Karpas-422 (cell line): Measurements from ENCODE around the gene RPL28. TPM values are rescaled to one million over a fixed set of nuclear protein-coding genes. Genes with fewer than 3 reads are reported as not detected.

Experiments
- DNase-seq: peaks from one replicate; pipeline ENCODE4 v3.0.0-alpha.2; 2015
- H2AFZ ChIP-seq: fragments of 200-600 bp; sonication (generic); 2 replicates; pipeline ENCODE4 v1.6.1; 2014; ENCODE audit warnings: antibody characterized with exemption, low read length, mixed read lengths
- H3K27ac ChIP-seq: fragments of 200-600 bp; sonication (generic); 2 replicates; pipeline ENCODE4 v1.5.1; 2014; ENCODE audit warnings: mild to moderate bottlenecking, low read length, moderate library complexity
- H3K27me3 ChIP-seq: fragments of 200-600 bp; sonication (generic); 2 replicates; pipeline ENCODE4 v1.6.1; 2014; ENCODE audit warnings: low read length, mixed read lengths
- H3K36me3 ChIP-seq: fragments of 200-600 bp; sonication (generic); 2 replicates; pipeline ENCODE4 v1.6.1; 2014; ENCODE audit warnings: low read length, mixed read lengths; ENCODE audit not compliant: insufficient read depth
- H3K4me1 ChIP-seq: fragments of 200-600 bp; sonication (generic); 2 replicates; pipeline ENCODE4 v1.6.1; 2014; ENCODE audit warnings: mild to moderate bottlenecking, low read length, mixed read lengths
- H3K4me2 ChIP-seq: fragments of 200-600 bp; sonication (generic); 2 replicates; pipeline ENCODE4 v1.6.1; 2014; ENCODE audit warnings: low read length, low read depth, mild to moderate bottlenecking; ENCODE audit not compliant: poor library complexity, severe bottlenecking
- H3K4me3 ChIP-seq: fragments of 200-600 bp; sonication (generic); 2 replicates; pipeline ENCODE4 v1.5.1; 2014; ENCODE audit warnings: mild to moderate bottlenecking, antibody characterized with exemption, low read length, mixed read lengths
- H3K79me2 ChIP-seq: fragments of 200-600 bp; sonication (generic); 2 replicates; pipeline ENCODE4 v1.6.1; 2014; ENCODE audit warnings: mild to moderate bottlenecking, low read length, mixed read lengths
- H3K9ac ChIP-seq: fragments of 200-600 bp; sonication (generic); 2 replicates; pipeline ENCODE4 v1.6.0; 2014; ENCODE audit warnings: low read length
- H3K9me2 ChIP-seq: fragments of 200-600 bp; sonication (generic), shearing (Covaris generic); replicated peaks from 2 replicates; pipeline ENCODE4 v1.6.0; 2014; ENCODE audit warnings: mild to moderate bottlenecking, low read length, moderate library complexity; ENCODE audit not compliant: insufficient read depth
- H3K9me3 ChIP-seq: fragments of 300-700, 200-600 bp; sonication (generic); 2 replicates; pipeline ENCODE4 v1.6.1; 2014; ENCODE audit warnings: low read length, mixed read lengths
- H4K20me1 ChIP-seq: fragments of 200-600 bp; sonication (generic); 2 replicates; pipeline ENCODE4 v1.6.1; 2014; ENCODE audit warnings: mild to moderate bottlenecking, antibody characterized with exemption, low read length, low read depth; ENCODE audit not compliant: insufficient read depth
- total RNA-seq: library from RNA; depleted of rRNA; stranded (reverse); fragments of >200 nt; shearing (Covaris generic); gene quantifications from 2 replicates; pipeline ENCODE4 v1.2.3, GENCODE V29; 2014; ENCODE audit warnings: low replicate concordance

Gene RPL28
- total RNA-seq, 1 experiment from 2014 or later, result 959 TPM

- Histone ChIP-seq H3K4me3 (no peak overlapping the region), H2AFZ (no peak overlapping the region), H3K79me2 (peaks cover 17% of the 10 kb centered on the region), H3K9me2 (no peaks in the 10 kb centered on the region), H3K9ac (no peak overlapping the region), H3K36me3 (no peaks in the 10 kb centered on the region), H3K9me3 (no peaks in the 10 kb centered on the region), H4K20me1 (0 out of 2 replicates have a peak, but pooled peaks cover 13% of the 10 kb centered on the region), H3K4me1 (peaks cover 15% of the 10 kb centered on the region), H3K27me3 (no peaks in the 10 kb centered on the region), H3K4me2 (no peak overlapping the region), H3K27ac (no peak overlapping the region)
- DNase-seq, result no peak
These were observed 41.3 kb upstream of the RPL28 start for GRCh38 chr19:55344444-55344843.

GRCh38 chr19:55345101-55345817 is 40.5 kb upstream of the RPL28 start:
- no peak overlapping the region for H3K9ac ChIP-seq
- H3K4me1 ChIP-seq, result peaks cover 15% of the 10 kb centered on the region
- no peak overlapping the region for H3K27ac ChIP-seq
- no peaks in the 10 kb centered on the region for H3K9me3 ChIP-seq
- H3K36me3 ChIP-seq, result no peaks in the 10 kb centered on the region
- H3K9me2 ChIP-seq, result no peaks in the 10 kb centered on the region
- H3K4me3 ChIP-seq, result no peak overlapping the region
- H3K79me2 ChIP-seq, result peaks cover 14% of the 10 kb centered on the region
- DNase-seq, result no peak
- 0 out of 2 replicates have a peak, but pooled peaks cover 13% of the 10 kb centered on the region for H4K20me1 ChIP-seq
- H3K27me3 ChIP-seq, result no peaks in the 10 kb centered on the region
- H3K4me2 ChIP-seq, result no peak overlapping the region
- H2AFZ ChIP-seq, result no peak overlapping the region

GRCh38 chr19:55345818-55346724 is 39.7 kb upstream of the RPL28 start:
- H3K4me1 ChIP-seq, result peaks cover 9% of the 10 kb centered on the region
- no peaks in the 10 kb centered on the region for H3K9me3 ChIP-seq
- no peak overlapping the region for H3K9ac ChIP-seq
- peaks cover 8% of the 10 kb centered on the region; the same call in 1 of the 2 replicates for H3K79me2 ChIP-seq
- H4K20me1 ChIP-seq, result peaks cover 13% of the 10 kb centered on the region; the same call in 1 of the 2 replicates
- no peak overlapping the region for H2AFZ ChIP-seq
- no peaks in the 10 kb centered on the region for H3K9me2 ChIP-seq
- H3K4me2 ChIP-seq, result no peak overlapping the region
- H3K36me3 ChIP-seq, result no peaks in the 10 kb centered on the region
- no peak overlapping the region for H3K27ac ChIP-seq
- DNase-seq, result no peak
- no peaks in the 10 kb centered on the region for H3K27me3 ChIP-seq
- no peak overlapping the region for H3K4me3 ChIP-seq

GRCh38 chr19:55346725-55347441 is 38.8 kb upstream of the RPL28 start:
- Histone ChIP-seq H3K4me2 (no peak overlapping the region), H3K9me3 (no peaks in the 10 kb centered on the region), H3K79me2 (peaks cover 2% of the 10 kb centered on the region; the same call in 1 of the 2 replicates), H3K36me3 (no peaks in the 10 kb centered on the region), H3K27me3 (no peaks in the 10 kb centered on the region), H3K4me3 (no peak overlapping the region), H3K27ac (no peak overlapping the region), H2AFZ (no peak overlapping the region), H4K20me1 (peaks cover 7% of the 10 kb centered on the region; the same call in 1 of the 2 replicates), H3K4me1 (peaks cover 1% of the 10 kb centered on the region), H3K9me2 (no peaks in the 10 kb centered on the region), H3K9ac (no peak overlapping the region)
- no peak for DNase-seq

- H3K9ac ChIP-seq, result no peak overlapping the region
- H3K27ac ChIP-seq, result no peak overlapping the region
- H3K4me1 ChIP-seq, result no peaks in the 10 kb centered on the region
- H3K9me3 ChIP-seq, result no peaks in the 10 kb centered on the region
- no peaks in the 10 kb centered on the region for H3K79me2 ChIP-seq
- H4K20me1 ChIP-seq, result peaks cover under 1% of the 10 kb centered on the region; the same call in 1 of the 2 replicates
- H3K36me3 ChIP-seq, result no peaks in the 10 kb centered on the region
- no peak overlapping the region for H2AFZ ChIP-seq
- no peak overlapping the region for H3K4me2 ChIP-seq
- H3K4me3 ChIP-seq, result no peak overlapping the region
- no peak for DNase-seq
- no peaks in the 10 kb centered on the region for H3K9me2 ChIP-seq
- no peaks in the 10 kb centered on the region for H3K27me3 ChIP-seq
These were observed 38.2 kb upstream of the RPL28 start for GRCh38 chr19:55347442-55348009.

- no peaks in the 10 kb centered on the region for H3K9me3 ChIP-seq
- no peak overlapping the region for H2AFZ ChIP-seq
These were observed 37.3 kb upstream of the RPL28 start for GRCh38 chr19:55348317-55349034.

GRCh38 chr19:55350620-55351315 is 35.0 kb upstream of the RPL28 start:
- H3K4me3 ChIP-seq, result no peak overlapping the region
- no peaks in the 10 kb centered on the region for H3K9me3 ChIP-seq
- H2AFZ ChIP-seq, result no peak overlapping the region
- H3K27ac ChIP-seq, result no peak overlapping the region
- no peak overlapping the region for H3K9ac ChIP-seq
- no peaks in the 10 kb centered on the region; the same call in 1 of the 2 replicates for H4K20me1 ChIP-seq
- no peaks in the 10 kb centered on the region for H3K4me1 ChIP-seq
- no peak for DNase-seq
- H3K36me3 ChIP-seq, result no peaks in the 10 kb centered on the region
- no peaks in the 10 kb centered on the region for H3K9me2 ChIP-seq
- H3K79me2 ChIP-seq, result no peaks in the 10 kb centered on the region
- no peaks in the 10 kb centered on the region for H3K27me3 ChIP-seq
- no peak overlapping the region for H3K4me2 ChIP-seq

More at GRCh38 chr19:55348317-55349034, 37.3 kb upstream of the RPL28 start:
- H3K4me3 ChIP-seq, result no peak overlapping the region
- H3K4me2 ChIP-seq, result no peak overlapping the region
- no peak for DNase-seq
- no peaks in the 10 kb centered on the region; the same call in 1 of the 2 replicates for H4K20me1 ChIP-seq
- no peaks in the 10 kb centered on the region for H3K9me2 ChIP-seq
- H3K79me2 ChIP-seq, result no peaks in the 10 kb centered on the region
- no peaks in the 10 kb centered on the region for H3K4me1 ChIP-seq
- no peaks in the 10 kb centered on the region for H3K36me3 ChIP-seq
- H3K27ac ChIP-seq, result no peak overlapping the region
- H3K9ac ChIP-seq, result no peak overlapping the region
- no peaks in the 10 kb centered on the region for H3K27me3 ChIP-seq
